SK-N-MC (cell line): Measurements from ENCODE around the gene OTUB1.

ENCODE experiments used
- EZH2 ChIP-seq: fragments of 200-600 bp; sonication (generic); IDR thresholded peaks from one replicate; pipeline ENCODE4 v1.6.1; 2017; ENCODE audit warnings: antibody characterized with exemption
- FOXP2 ChIP-seq: optimal IDR thresholded peaks from 2 replicates; pipeline ENCODE3; 2011; ENCODE audit warnings: mild to moderate bottlenecking, moderate library complexity; ENCODE audit not compliant: insufficient read depth; ENCODE audit errors: extremely low read length, control extremely low read depth
- POLR2AphosphoS5 ChIP-seq: IDR thresholded peaks from 2 replicates; pipeline ENCODE4 v1.6.1; 2012; ENCODE audit warnings: mild to moderate bottlenecking, low read depth, low read length, borderline replicate concordance

DNA sequence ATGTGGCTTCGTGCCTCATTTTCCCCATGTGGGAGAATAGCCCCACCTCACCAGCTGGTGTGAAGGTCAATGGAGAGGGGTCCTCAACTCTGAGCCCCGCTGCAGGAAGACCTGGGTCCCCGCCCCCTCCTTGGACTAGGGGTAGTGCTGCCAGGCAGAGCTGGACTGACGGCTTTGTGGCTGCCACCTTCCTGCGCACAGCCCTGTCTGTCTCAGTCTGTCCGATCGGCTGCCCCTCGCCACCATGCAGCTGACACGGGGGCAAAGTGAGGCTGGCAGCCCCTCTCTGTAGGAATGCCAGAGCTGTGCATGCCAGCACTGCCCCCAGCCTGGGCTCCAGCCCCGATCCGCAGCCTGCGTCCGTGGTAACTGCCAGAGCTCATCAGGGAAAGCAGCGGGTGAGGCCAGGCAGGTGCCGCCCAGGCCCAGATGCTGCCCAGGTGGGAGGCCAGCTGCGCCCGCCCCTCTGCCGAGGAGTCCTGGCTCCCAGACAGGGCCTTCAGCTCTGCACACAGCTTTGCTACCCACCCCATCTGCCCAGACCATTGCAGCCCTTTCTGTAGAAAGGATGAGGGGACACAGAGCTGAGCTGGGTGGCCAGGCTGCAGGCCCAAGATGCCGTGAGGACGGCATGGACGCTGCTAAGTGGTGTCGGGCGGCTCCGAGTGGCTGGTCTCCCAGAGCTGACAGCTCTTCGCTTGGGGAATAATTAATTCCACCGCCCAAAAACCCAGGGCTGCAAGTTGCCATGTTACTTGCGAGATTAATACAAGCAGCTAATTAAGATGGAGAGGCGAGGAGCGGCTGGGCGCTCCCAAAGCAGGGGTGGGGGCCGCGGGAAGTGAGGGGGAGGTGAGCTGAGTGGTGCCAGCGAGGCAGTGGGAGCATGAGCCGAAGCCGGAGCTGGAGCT is 30.0 kb downstream of the OTUB1 start:
- no peak for TF ChIP-seq POLR2AphosphoS5
- TF ChIP-seq EZH2, result no peak
- TF ChIP-seq FOXP2, result no peak
